HEK293 (cell line): ENCODE results near the gene CTCFL.

Source experiments
- GLI2 ChIP-seq: fragments of 450-650 bp; formaldehyde crosslinking; IDR thresholded peaks from 2 replicates; pipeline ENCODE4; 2017; ENCODE audit warnings: missing biosample characterization, missing genetic modification characterization, low read depth, borderline replicate concordance
- SP7 ChIP-seq: fragments of 450-650 bp; formaldehyde crosslinking; IDR thresholded peaks from 2 replicates; pipeline ENCODE4 v1.5.1; 2016; ENCODE audit warnings: missing biosample characterization, missing genetic modification characterization
- YY1 ChIP-seq: fragments of 450-650 bp; formaldehyde crosslinking; IDR thresholded peaks from 2 replicates; pipeline ENCODE4 v1.5.1; 2018; ENCODE audit warnings: missing biosample characterization, missing genetic modification characterization
- ZNF138 ChIP-seq: fragments of 450-650 bp; formaldehyde crosslinking; IDR thresholded peaks from 2 replicates; pipeline ENCODE4 v1.5.1; 2016; ENCODE audit warnings: missing biosample characterization, missing genetic modification characterization, borderline replicate concordance
- ZNF707 ChIP-seq: fragments of 450-650 bp; formaldehyde crosslinking; IDR thresholded peaks from 2 replicates; pipeline ENCODE4 v1.5.1; 2016; ENCODE audit warnings: missing biosample characterization, missing genetic modification characterization
- ZNF776 ChIP-seq: fragments of 450-650 bp; formaldehyde crosslinking; IDR thresholded peaks from 2 replicates; pipeline ENCODE4 v1.5.0; 2017; ENCODE audit warnings: missing biosample characterization, missing genetic modification characterization, borderline replicate concordance
- TF ChIP-seq, protein P1 (sequence below): fragments of 450-650 bp; formaldehyde crosslinking; IDR thresholded peaks from 2 replicates; pipeline ENCODE4 v1.5.1; 2016; ENCODE audit warnings: missing biosample characterization, missing genetic modification characterization
- TF ChIP-seq, protein P2 (sequence below): fragments of 450-650 bp; formaldehyde crosslinking; IDR thresholded peaks from 2 replicates; pipeline ENCODE4 v1.5.1; 2016; ENCODE audit warnings: missing biosample characterization, missing genetic modification characterization
- TF ChIP-seq, protein P3 (sequence below): fragments of 450-650 bp; formaldehyde crosslinking; IDR thresholded peaks from 2 replicates; pipeline ENCODE4 v1.5.1; 2016; ENCODE audit warnings: missing biosample characterization, missing genetic modification characterization
- TF ChIP-seq, protein P4 (sequence below): fragments of 450-650 bp; formaldehyde crosslinking; IDR thresholded peaks from 2 replicates; pipeline ENCODE4 v1.5.1; 2016; ENCODE audit warnings: missing biosample characterization, missing genetic modification characterization
- TF ChIP-seq, protein P5 (sequence below): IDR thresholded peaks from 2 replicates; pipeline ENCODE4 v1.6.1; 2011; ENCODE audit warnings: mild to moderate bottlenecking, low read depth, low read length, borderline replicate concordance

DNA sequence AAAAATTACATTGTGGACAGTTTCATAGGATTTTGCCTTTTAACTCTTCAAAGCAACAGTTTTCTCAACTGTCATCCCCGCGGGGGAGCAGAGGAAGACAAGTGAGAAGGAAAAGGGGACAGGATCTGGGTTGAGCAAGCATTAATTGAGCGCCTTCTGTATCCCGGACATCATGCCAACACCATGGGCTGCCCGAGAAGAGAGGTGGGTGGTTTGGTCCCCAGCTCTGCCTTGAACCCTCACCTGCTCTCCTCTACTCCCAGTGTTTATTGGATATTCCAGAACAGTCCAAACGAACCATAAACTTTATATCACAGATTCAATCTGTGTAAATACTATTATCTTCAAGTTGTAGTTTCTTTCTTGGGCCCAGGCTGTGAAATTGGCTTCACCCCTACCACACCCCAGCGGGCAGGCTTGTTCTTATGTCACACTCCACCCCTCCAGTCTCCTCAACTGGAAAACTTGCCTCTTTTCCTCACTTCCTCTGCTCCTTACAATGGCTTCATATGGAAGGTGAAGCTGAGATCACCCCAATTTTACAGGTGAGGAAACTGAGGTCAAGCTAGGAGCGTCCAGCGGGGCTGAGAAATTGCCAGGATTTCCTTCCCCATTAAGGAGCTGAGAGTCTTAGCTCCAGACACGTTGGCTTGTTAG, 42.0 kb upstream of the CTCFL start:
- TF ChIP-seq, protein P1, sequence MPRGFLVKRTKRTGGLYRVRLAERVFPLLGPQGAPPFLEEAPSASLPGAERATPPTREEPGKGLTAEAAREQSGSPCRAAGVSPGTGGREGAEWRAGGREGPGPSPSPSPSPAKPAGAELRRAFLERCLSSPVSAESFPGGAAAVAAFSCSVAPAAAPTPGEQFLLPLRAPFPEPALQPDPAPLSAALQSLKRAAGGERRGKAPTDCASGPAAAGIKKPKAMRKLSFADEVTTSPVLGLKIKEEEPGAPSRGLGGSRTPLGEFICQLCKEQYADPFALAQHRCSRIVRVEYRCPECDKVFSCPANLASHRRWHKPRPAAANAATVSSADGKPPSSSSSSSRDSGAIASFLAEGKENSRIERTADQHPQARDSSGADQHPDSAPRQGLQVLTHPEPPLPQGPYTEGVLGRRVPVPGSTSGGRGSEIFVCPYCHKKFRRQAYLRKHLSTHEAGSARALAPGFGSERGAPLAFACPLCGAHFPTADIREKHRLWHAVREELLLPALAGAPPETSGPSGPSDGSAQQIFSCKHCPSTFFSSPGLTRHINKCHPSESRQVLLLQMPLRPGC (tag by site-specific recombination): no peak
- TF ChIP-seq, protein P2, sequence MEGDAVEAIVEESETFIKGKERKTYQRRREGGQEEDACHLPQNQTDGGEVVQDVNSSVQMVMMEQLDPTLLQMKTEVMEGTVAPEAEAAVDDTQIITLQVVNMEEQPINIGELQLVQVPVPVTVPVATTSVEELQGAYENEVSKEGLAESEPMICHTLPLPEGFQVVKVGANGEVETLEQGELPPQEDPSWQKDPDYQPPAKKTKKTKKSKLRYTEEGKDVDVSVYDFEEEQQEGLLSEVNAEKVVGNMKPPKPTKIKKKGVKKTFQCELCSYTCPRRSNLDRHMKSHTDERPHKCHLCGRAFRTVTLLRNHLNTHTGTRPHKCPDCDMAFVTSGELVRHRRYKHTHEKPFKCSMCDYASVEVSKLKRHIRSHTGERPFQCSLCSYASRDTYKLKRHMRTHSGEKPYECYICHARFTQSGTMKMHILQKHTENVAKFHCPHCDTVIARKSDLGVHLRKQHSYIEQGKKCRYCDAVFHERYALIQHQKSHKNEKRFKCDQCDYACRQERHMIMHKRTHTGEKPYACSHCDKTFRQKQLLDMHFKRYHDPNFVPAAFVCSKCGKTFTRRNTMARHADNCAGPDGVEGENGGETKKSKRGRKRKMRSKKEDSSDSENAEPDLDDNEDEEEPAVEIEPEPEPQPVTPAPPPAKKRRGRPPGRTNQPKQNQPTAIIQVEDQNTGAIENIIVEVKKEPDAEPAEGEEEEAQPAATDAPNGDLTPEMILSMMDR (tag by site-specific recombination): no peak
- no peak for TF ChIP-seq ZNF776
- no peak for TF ChIP-seq SP7
- TF ChIP-seq, protein P3, sequence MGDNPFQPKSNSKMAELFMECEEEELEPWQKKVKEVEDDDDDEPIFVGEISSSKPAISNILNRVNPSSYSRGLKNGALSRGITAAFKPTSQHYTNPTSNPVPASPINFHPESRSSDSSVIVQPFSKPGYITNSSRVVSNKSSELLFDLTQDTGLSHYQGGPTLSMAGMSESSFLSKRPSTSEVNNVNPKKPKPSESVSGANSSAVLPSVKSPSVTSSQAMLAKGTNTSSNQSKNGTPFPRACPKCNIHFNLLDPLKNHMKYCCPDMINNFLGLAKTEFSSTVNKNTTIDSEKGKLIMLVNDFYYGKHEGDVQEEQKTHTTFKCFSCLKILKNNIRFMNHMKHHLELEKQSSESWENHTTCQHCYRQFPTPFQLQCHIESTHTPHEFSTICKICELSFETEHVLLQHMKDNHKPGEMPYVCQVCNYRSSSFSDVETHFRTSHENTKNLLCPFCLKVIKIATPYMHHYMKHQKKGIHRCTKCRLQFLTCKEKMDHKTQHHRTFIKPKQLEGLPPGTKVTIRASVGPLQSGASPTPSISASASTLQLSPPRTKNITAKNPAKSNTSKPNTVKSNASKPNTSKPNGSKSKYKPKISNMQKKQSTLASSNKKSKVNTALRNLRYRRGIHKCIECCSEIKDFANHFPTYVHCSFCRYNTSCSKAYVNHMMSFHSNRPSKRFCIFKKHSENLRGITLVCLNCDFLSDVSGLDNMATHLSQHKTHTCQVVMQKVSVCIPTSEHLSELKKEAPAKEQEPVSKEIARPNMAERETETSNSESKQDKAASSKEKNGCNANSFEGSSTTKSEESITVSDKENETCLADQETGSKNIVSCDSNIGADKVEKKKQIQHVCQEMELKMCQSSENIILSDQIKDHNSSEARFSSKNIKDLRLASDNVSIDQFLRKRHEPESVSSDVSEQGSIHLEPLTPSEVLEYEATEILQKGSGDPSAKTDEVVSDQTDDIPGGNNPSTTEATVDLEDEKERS (tag by site-specific recombination): no peak
- no peak for TF ChIP-seq ZNF707 (tag by site-specific recombination)
- TF ChIP-seq, protein P4, sequence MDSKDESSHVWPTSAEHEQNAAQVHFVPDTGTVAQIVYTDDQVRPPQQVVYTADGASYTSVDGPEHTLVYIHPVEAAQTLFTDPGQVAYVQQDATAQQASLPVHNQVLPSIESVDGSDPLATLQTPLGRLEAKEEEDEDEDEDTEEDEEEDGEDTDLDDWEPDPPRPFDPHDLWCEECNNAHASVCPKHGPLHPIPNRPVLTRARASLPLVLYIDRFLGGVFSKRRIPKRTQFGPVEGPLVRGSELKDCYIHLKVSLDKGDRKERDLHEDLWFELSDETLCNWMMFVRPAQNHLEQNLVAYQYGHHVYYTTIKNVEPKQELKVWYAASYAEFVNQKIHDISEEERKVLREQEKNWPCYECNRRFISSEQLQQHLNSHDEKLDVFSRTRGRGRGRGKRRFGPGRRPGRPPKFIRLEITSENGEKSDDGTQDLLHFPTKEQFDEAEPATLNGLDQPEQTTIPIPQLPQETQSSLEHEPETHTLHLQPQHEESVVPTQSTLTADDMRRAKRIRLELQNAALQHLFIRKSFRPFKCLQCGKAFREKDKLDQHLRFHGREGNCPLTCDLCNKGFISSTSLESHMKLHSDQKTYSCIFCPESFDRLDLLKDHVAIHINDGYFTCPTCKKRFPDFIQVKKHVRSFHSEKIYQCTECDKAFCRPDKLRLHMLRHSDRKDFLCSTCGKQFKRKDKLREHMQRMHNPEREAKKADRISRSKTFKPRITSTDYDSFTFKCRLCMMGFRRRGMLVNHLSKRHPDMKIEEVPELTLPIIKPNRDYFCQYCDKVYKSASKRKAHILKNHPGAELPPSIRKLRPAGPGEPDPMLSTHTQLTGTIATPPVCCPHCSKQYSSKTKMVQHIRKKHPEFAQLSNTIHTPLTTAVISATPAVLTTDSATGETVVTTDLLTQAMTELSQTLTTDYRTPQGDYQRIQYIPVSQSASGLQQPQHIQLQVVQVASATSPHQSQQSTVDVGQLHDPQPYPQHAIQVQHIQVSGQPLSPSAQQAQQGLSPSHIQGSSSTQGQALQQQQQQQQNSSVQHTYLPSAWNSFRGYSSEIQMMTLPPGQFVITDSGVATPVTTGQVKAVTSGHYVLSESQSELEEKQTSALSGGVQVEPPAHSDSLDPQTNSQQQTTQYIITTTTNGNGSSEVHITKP (tag by site-specific recombination): no peak
- no peak for TF ChIP-seq ZNF138 (tag by site-specific recombination)
- TF ChIP-seq YY1 (tag by site-specific recombination): no peak
- no peak for TF ChIP-seq GLI2 (tag by site-specific recombination)
- TF ChIP-seq, protein P5, sequence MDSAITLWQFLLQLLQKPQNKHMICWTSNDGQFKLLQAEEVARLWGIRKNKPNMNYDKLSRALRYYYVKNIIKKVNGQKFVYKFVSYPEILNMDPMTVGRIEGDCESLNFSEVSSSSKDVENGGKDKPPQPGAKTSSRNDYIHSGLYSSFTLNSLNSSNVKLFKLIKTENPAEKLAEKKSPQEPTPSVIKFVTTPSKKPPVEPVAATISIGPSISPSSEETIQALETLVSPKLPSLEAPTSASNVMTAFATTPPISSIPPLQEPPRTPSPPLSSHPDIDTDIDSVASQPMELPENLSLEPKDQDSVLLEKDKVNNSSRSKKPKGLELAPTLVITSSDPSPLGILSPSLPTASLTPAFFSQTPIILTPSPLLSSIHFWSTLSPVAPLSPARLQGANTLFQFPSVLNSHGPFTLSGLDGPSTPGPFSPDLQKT: no peak
